ENCODE results near the gene AFF2.
"Not testable (repeated sequence)": the region's sequence is repeated elsewhere in the genome, so short reads cannot be mapped to it uniquely, and the experiment has no call there.

AFF2 gene

DNA sequence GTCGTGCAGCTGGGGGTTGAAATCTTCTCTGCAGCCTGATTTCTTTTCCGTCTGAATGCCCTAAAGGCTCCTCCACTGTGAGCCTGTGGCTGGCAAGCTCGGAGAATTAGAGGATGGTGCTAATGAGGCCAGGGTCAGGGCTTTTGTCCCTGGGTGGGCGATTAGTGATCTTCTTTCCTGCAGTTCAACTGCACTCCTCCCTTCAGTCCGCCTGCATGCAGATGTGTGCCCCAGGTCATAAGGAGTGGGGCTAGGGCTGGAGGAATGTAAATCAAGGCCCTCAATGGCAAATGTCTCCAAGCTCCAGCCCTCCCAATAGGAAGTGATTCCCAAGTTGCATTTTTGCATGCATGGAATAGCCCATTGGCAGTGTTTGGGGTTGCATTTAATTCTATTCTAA is 405.0 kb downstream of the AFF2 start:
- no peak overlapping the region for H3K4me3 ChIP-seq (ENCODE audit: low read depth, low read length)
- no peak for TF ChIP-seq CTCF (IDR thresholded peaks at IDR 0.05; ENCODE audit: low read depth, low read length)

DNA sequence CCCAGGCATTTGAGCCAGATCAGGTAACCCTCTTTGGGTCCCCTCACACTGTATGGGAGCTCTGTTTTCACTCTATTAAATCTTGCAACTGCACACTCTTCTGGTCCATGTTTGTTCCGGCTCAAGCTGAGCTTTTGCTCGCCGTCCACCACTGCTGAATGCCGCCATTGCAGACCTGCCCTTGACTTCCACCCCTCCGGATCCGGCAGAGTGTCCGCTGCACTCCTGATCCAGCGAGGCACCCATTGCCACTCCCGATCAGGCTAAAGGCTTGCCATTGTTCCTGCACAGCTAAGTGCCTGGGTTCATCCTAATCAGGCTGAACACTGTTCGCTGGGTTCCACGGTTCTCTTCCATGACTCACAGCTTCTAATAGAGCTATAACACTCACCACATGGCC is 406.2 kb downstream of the AFF2 start:
- not testable (repeated sequence) for H3K4me3 ChIP-seq (ENCODE audit: low read depth, low read length)

GRCh38 chrX:148909758-148910157 is 409.3 kb downstream of the AFF2 start:
- TF ChIP-seq CTCF (IDR thresholded peaks at IDR 0.05; ENCODE audit: low read depth, low read length): no peak
- H3K4me3 ChIP-seq (ENCODE audit: low read depth, low read length): no peak overlapping the region

DNA sequence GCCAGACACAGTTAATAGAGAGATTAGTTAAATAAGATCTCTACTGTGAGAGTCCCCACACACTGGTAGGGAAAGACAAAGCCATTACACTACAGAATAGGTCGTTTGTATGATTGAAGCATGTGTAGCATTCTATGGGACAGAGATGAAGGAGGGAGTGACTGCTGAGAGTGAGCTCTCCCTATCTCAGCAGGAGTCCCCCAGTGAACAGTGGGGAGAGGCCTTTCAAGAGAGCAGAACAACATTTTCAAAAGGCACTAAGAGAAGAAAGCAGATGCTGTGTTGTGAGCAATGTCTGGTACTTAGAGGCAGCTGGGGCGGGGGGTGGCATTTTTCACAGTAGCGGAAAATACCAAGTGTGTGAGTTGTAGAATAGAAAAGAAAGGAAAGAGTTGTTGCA is 413.6 kb downstream of the AFF2 start:
- no peak overlapping the region for H3K4me3 ChIP-seq (ENCODE audit: low read depth, low read length)
- TF ChIP-seq CTCF (IDR thresholded peaks at IDR 0.05; ENCODE audit: low read depth, low read length): no peak

DNA sequence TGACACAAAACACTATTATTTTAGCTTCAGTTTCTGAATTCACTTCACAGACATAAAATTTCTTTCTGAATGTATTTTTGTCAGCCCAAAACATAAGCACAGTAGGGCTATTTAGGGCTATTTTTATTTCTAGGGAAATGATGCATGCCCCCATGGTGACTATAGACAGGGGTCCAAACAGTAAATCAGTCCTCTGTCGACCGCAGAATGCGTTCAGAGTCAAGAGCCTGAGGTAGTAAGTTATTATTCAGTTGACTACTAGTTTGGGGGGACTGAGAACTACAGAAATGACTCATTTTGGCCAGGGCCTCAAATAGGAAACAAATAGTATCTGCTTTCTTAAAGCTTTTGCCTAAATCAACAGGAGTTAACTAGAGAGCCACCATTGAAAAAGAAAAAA is 414.4 kb downstream of the AFF2 start:
- no peak overlapping the region for H3K4me3 ChIP-seq (ENCODE audit: low read depth, low read length)
- no peak for TF ChIP-seq CTCF (IDR thresholded peaks at IDR 0.05; ENCODE audit: low read depth, low read length)

GRCh38 chrX:148915474-148915873 is 415.1 kb downstream of the AFF2 start:
- H3K4me3 ChIP-seq (ENCODE audit: low read depth, low read length): no peak overlapping the region
- no peak for TF ChIP-seq CTCF (IDR thresholded peaks at IDR 0.05; ENCODE audit: low read depth, low read length)

GRCh38 chrX:148917441-148917840 is 417.0 kb downstream of the AFF2 start:
- TF ChIP-seq CTCF (IDR thresholded peaks at IDR 0.05; ENCODE audit: low read depth, low read length): no peak

GRCh38 chrX:148923631-148924030 is 423.2 kb downstream of the AFF2 start:
- H3K4me3 ChIP-seq (ENCODE audit: low read depth, low read length): no peak overlapping the region
- no peak for TF ChIP-seq CTCF (IDR thresholded peaks at IDR 0.05; ENCODE audit: low read depth, low read length)

More at GRCh38 chrX:148917441-148917840, 417.0 kb downstream of the AFF2 start:
- H3K4me3 ChIP-seq (ENCODE audit: low read depth, low read length): no peak overlapping the region
